ENCODE measurements around the gene POLR2E. TPM values are rescaled to one million over a fixed set of nuclear protein-coding genes. Genes with fewer than 3 reads are reported as not detected.

The POLR2E gene
- polyA plus RNA-seq, 1 donor (not counting 4 experiments of a cell fraction or from before 2014, with no cell fraction given), result 178 TPM

DNA sequence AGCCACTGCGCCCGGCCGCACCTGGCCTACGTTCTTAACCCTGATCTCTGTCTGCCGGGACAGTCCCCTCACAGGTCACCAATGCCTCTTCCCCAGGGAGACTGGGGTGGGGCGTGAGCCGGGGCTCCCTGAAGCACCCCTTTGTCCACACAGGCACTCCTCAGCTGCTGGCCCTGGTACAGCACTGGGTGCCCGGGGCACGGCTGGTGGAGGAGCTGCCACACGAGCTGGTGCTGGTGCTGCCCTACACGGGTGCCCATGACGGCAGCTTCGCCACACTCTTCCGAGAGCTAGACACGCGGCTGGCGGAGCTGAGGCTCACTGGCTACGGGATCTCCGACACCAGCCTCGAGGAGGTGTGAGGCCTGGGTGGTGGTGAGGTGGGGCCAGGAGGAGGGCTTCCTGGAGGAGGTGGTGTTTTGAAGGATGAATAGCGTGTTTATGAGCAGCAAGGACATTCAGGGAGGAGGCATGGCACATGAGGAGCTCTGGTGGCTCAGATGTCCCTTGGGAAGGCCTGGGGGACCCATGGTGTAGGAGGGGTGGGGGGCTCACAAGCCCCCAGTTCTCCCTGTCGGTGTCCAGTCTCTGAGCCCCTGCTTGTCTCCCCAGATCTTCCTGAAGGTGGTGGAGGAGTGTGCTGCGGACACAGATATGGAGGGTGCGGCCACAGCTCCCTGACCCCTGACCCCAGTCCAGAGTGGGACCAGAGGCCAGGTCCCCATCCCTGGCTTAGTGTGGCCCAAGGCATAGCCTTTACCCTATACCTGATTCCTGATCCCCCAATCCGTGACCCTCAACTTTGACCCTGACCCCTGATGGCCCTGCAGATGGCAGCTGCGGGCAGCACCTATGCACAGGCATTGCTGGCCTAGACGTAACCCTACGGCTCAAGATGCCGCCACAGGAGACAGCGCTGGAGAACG is 41.7 kb downstream of the POLR2E start:
- FAIRE-seq (no peak), DNase-seq (ENCODE audit: low read depth, low spot score) (no peak)
- Histone ChIP-seq H3K9ac (ENCODE audit: control insufficient read depth, extremely low read depth, insufficient read depth, low read length) (no peak overlapping the region), H3K27ac (ENCODE audit: control insufficient read depth, insufficient read depth, low read length) (no peak overlapping the region), H3K79me2 (ENCODE audit: control insufficient read depth, insufficient read depth, low read length) (no peaks in the 10 kb centered on the region), H2AFZ (ENCODE audit: control insufficient read depth, low read length) (no peak overlapping the region), H3K4me3 (ENCODE audit: control insufficient read depth in 2 of 3, extremely low read depth in 1 of 3, insufficient read depth in 2 of 3, low read depth in 1 of 3, low read length in 3 of 3) (no peak overlapping the region), H3K9me1 (ENCODE audit: control insufficient read depth, extremely low read depth, insufficient read depth, low read length) (no peaks in the 10 kb centered on the region), H3K4me1 (ENCODE audit: control insufficient read depth, extremely low read depth, insufficient read depth, low read length) (no peaks in the 10 kb centered on the region), H3K9me3 (ENCODE audit: control insufficient read depth, low read depth, low read length) (peaks cover 22% of the 10 kb centered on the region), H4K20me1 (ENCODE audit: control insufficient read depth, extremely low read depth, insufficient read depth, low read length) (no peaks in the 10 kb centered on the region), H3K36me3 (ENCODE audit: control insufficient read depth in 2 of 2, extremely low read depth in 1 of 2, insufficient read depth in 2 of 2, low read length in 2 of 2) (peaks cover 9 to 26% of the 10 kb centered on the region in 2 experiments), H3K4me2 (ENCODE audit: control insufficient read depth, extremely low read depth, insufficient read depth, low read depth, low read length) (no peak overlapping the region), H3K27me3 (ENCODE audit: control insufficient read depth, extremely low read depth, insufficient read depth, low read length) (no peaks in the 10 kb centered on the region)
- TF ChIP-seq, protein P1, sequence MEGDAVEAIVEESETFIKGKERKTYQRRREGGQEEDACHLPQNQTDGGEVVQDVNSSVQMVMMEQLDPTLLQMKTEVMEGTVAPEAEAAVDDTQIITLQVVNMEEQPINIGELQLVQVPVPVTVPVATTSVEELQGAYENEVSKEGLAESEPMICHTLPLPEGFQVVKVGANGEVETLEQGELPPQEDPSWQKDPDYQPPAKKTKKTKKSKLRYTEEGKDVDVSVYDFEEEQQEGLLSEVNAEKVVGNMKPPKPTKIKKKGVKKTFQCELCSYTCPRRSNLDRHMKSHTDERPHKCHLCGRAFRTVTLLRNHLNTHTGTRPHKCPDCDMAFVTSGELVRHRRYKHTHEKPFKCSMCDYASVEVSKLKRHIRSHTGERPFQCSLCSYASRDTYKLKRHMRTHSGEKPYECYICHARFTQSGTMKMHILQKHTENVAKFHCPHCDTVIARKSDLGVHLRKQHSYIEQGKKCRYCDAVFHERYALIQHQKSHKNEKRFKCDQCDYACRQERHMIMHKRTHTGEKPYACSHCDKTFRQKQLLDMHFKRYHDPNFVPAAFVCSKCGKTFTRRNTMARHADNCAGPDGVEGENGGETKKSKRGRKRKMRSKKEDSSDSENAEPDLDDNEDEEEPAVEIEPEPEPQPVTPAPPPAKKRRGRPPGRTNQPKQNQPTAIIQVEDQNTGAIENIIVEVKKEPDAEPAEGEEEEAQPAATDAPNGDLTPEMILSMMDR (optimal IDR thresholded peaks at IDR 0.05 in 1 of 3, IDR thresholded peaks at IDR 0.05 in 1 of 3, conservative IDR thresholded peaks at IDR 0.05 in 1 of 3; ENCODE audit: extremely low read depth in 1 of 3, insufficient read depth in 2 of 3, low read length in 3 of 3), result no peak
- TF ChIP-seq EZH2 (IDR thresholded peaks at IDR 0.05; ENCODE audit: low read length), result no peak
- dilution Hi-C loops (cut with MboI; ENCODE audit: extremely low pct_ligation_motif_present, low sequenced_read_pairs), result no loop called here

DNA sequence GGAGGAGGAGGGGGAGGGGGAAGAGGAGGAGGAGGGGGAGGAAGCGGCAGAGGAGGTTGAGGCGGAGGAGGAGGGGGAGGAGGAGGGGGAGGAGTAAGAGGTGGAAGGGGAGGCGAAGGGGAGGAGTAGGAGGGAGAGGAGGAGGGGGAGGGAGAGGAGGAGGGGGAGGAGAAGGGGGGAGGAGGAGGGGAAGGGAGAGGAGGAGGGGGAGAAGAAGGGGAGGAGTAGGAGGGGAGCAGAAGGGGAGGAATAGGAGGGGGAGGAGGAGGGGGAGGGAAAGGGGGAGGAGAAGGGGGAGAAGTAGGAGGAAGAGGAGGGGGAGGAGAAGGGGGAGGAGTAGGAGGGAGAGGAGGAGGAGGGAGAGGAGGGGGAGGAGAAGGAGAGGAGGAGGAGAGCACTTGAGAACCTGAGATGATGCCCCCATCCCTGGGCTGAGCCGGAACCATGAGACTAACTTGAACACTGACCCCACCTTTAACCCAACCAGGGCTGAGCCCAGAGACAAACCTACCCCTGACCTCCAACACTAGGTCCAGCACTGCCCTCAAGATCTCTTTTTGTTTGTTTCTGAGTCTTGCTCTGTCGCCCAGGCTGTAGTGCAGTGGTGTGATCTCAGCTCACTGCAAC is 42.7 kb downstream of the POLR2E start:
- no peaks in the 10 kb centered on the region for H3K9me1 ChIP-seq (ENCODE audit: control insufficient read depth, extremely low read depth, insufficient read depth, low read length)
- H2AFZ ChIP-seq (ENCODE audit: control insufficient read depth, low read length), result no peak overlapping the region
- TF ChIP-seq, protein P1 (optimal IDR thresholded peaks at IDR 0.05 in 1 of 3, IDR thresholded peaks at IDR 0.05 in 1 of 3, conservative IDR thresholded peaks at IDR 0.05 in 1 of 3; ENCODE audit: extremely low read depth in 1 of 3, insufficient read depth in 2 of 3, low read length in 3 of 3), result no peak
- no peak for TF ChIP-seq EZH2 (IDR thresholded peaks at IDR 0.05; ENCODE audit: low read length)
- H3K4me1 ChIP-seq (ENCODE audit: control insufficient read depth, extremely low read depth, insufficient read depth, low read length), result no peaks in the 10 kb centered on the region
- dilution Hi-C loops (cut with MboI; ENCODE audit: extremely low pct_ligation_motif_present, low sequenced_read_pairs), result no loop called here
- H3K9ac ChIP-seq (ENCODE audit: control insufficient read depth, extremely low read depth, insufficient read depth, low read length), result no peak overlapping the region
- H3K9me3 ChIP-seq (ENCODE audit: control insufficient read depth, low read depth, low read length), result peaks cover 14% of the 10 kb centered on the region
- H3K4me3 ChIP-seq (ENCODE audit: control insufficient read depth in 2 of 3, extremely low read depth in 1 of 3, insufficient read depth in 2 of 3, low read depth in 1 of 3, low read length in 3 of 3), result no peak overlapping the region
- no peak for DNase-seq (ENCODE audit: low read depth, low spot score)
- no peaks in the 10 kb centered on the region for H4K20me1 ChIP-seq (ENCODE audit: control insufficient read depth, extremely low read depth, insufficient read depth, low read length)
- H3K27ac ChIP-seq (ENCODE audit: control insufficient read depth, insufficient read depth, low read length), result no peak overlapping the region
- no peaks in the 10 kb centered on the region for H3K27me3 ChIP-seq (ENCODE audit: control insufficient read depth, extremely low read depth, insufficient read depth, low read length)
- no peaks in the 10 kb centered on the region for H3K79me2 ChIP-seq (ENCODE audit: control insufficient read depth, insufficient read depth, low read length)
- H3K36me3 ChIP-seq (ENCODE audit: control insufficient read depth in 2 of 2, extremely low read depth in 1 of 2, insufficient read depth in 2 of 2, low read length in 2 of 2), result peaks cover 6 to 20% of the 10 kb centered on the region in 2 experiments
- FAIRE-seq, result no peak
- H3K4me2 ChIP-seq (ENCODE audit: control insufficient read depth, extremely low read depth, insufficient read depth, low read depth, low read length), result no peak overlapping the region
